Stimulated activated CD4-positive, alpha-beta T cell treated with anti-CD3 and anti-CD28 coated beads, TNF-alpha, amount 100 ng/mL, for 4 hours (primary cell): ENCODE results near the gene NOL4L.
"Not testable (repeated sequence)": the region's sequence is repeated elsewhere in the genome, so short reads cannot be mapped to it uniquely, and the experiment has no call there.

Source experiments
- DNase-seq, 3 experiments: peaks; one replicate each; pipeline ENCODE4 v3.0.0-alpha.2; 2020; ENCODE audit warnings: low read depth in 3 of 3

The NOL4L gene

DNA sequence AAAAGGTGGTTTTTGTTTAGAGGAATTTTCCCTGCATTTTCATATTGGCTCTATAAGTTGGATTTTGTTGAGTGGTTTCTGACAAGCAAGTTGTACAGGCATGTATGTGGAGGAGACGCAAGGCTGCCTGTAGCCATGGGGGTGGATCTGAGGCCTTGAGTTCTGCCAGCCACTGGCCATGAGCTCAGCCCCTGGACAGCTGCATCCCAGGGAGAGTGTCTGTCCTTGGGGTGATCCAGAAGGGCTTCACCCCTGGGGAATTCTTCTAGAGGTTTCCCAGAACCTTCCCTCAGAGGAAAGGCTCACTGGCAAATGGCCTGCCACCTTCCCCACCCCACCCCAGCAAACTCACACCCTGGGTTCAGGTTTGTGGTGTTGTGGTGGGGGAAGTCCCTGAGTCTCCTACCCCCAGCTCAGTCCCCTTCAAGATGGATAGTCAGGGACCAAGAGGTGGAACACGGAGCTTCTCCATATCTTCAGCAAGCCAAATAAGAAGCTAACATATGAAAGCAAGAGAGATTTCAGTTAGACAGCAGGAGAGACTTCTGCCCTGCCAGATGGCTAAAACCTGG lies 11.6 kb upstream of the NOL4L start:
- no peak for DNase-seq

DNA sequence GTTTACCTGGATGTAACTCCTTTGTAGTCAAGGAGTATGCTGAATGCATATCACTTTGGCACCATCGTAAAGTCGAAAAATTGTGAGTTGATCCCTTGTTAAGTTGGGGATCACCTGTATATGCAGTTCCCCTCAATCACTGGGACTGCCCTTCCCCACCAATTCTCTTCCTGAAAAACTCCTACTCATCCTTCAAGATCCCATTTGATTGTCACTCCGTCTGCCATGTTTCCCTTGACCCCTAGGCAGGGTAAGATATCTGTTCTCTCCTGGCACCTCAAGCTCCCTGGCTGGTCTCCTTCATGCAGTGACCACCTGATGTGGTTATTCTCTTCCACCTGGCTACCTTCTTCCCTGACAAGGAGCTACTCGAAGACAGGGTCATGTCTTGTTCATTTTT lies 10.0 kb upstream of the NOL4L start:
- DNase-seq, result no peak

GRCh38 chr20:32594669-32595068 lies 9.5 kb upstream of the NOL4L start:
- not testable (repeated sequence) for DNase-seq

GRCh38 chr20:32594204-32594603 lies 9.1 kb upstream of the NOL4L start:
- no peak for DNase-seq

DNA sequence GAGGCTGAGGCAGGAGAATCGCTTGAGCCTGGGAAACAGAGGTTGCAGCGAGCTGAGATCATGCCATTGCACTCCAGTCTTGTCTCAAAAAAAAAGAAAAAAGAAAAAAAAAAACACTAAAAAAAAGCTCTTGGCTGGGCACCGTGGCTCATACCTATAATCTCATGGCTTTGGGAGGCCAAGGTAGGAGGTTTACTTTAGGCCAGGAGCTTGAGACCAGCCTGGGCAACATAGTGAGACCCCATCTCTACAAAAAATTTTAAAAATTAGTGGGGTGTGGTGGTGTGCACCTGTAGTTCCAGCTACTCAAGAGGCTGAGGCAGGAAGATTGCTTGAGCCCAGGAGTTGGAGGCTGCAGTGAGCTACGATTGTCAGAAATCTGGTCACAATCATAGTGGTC lies 7.5 kb upstream of the NOL4L start:
- DNase-seq, result not testable (repeated sequence)

GRCh38 chr20:32592022-32592421 lies 6.9 kb upstream of the NOL4L start:
- DNase-seq, result no peak

GRCh38 chr20:32589769-32590168 lies 4.6 kb upstream of the NOL4L start:
- no peak for DNase-seq

DNA sequence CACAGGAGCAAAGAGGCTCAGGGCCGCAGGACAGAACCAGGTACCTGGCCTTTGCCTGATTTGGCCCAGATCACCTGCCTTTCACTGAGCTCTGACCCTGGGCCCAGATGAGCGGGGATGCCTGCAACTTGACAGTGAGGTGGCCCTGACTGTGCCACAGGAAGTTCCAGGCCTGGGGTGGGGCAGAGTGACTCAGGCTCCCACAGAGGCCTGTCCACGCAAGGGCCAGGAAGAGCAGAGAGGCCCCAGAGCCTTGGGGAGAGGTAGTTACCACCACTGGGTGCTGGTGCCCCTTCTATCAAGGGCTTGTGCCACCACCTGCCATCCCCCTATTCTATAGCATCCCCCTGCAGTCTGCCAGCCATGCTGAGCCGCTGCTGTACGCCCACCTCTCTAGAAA lies 4.1 kb upstream of the NOL4L start:
- DNase-seq, result no peak

- DNase-seq, result no peak
Measured at GRCh38 chr20:32588040-32588439, 2.9 kb upstream of the NOL4L start.

DNA sequence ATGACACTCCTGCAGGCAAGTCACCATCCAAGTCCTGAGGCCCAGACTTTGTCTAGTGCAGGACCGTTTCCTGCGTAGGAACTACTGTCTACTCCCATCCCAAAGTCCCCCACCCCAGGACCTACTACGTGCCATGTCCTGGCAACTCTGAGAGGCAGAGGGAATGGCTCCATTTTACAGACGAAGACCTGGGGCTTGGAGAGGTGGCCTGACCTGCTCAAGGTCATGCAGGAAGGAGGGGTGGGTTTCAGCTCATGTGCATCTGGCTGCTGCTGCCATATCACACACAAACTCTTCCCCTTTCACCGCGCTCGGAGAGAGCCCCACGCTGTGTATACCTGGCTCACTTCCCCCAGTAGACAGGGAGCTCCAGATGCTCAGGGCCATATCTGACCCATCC lies 1.2 kb upstream of the NOL4L start:
- DNase-seq, result no peak

- no peak for DNase-seq
Measured at GRCh38 chr20:32585586-32586127, 524 bp upstream of the NOL4L start.

DNA sequence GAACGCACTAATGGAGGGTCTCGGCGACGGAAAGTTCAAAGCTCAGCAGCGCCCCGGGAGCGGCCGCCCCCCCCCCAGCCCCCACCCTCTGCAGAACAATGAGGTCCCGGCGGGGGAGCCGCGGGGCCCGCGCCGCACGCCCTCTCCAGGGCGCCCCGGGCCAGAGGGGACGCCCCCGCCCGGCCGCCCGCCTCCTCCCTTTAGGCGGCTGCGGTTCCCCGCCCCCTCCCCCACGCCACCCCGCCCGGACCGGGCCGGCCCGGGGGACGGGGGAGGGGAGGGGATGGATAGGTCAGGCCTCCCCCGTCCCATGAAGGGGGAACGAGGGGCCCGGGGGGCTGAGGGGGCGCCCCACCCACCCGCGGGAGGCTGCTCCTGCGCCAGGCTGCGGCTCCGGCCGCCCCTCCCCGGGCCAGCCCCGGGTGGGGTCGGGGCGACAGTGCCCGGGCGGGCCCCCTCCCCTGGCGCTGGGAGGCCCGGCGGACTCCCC lies 1.5 kb downstream of the NOL4L start:
- no peak for DNase-seq

GRCh38 chr20:32582659-32583580 lies 2.2 kb downstream of the NOL4L start:
- no peak for DNase-seq

- DNase-seq, result no peak
Measured at GRCh38 chr20:32581839-32582658, 3.1 kb downstream of the NOL4L start.

- no peak for DNase-seq
Measured at GRCh38 chr20:32580970-32581838, 3.9 kb downstream of the NOL4L start.

GRCh38 chr20:32580219-32580969 lies 4.7 kb downstream of the NOL4L start:
- DNase-seq, result no peak

- no peak for DNase-seq
Measured at GRCh38 chr20:32578840-32579390, 6.2 kb downstream of the NOL4L start.

- DNase-seq, result not testable (repeated sequence)
Measured at GRCh38 chr20:32578062-32578461, 7.1 kb downstream of the NOL4L start.

DNA sequence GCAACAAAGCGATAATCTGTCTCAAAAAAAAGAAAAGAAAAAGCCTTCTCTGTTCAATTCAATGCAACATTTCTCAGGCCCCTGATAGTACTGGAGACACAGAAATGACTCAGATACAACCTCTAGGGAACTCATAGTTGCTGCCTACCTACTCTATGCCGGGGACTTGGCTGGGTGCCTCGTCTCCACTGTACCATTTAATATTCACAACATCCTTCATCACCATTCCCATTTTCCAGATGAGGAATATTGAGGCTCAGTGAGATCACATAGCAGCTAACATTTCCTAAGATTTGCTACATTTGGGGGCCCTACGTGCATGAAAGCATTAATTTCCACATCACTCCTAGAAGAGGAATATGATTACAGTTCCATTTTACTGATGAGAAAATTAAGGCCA lies 7.5 kb downstream of the NOL4L start:
- DNase-seq, result no peak

GRCh38 chr20:32577023-32577422 lies 8.1 kb downstream of the NOL4L start:
- DNase-seq, result no peak
